ENCODE data around the gene FAM204A. TPM values are rescaled to one million over a fixed set of nuclear protein-coding genes. Genes with fewer than 3 reads are reported as not detected.

The FAM204A gene
- total and polyA plus RNA-seq, 2 of the 13 experiments (the other 11 are each of a cell fraction or from before 2014, with no cell fraction given): 9.2 to 61.0 TPM

DNA sequence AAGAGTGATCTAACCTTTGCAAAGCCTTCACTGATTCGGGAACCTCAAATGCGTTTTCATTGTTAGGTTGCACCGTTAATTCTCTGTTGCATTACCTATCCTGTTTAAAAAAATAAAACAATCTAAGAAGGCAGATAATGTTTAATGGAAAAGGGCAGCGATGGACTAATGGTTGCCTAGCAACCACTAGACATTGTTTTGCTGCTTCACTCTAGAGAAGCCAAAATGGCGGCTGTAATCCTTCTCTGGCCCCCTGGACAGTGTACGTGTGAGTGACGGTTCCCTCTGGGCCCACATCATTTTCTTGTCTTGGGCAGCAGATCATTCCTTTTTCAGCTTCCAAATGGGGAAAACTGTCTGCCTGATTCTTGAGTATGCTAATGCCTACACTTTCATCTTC lies 43.3 kb downstream of the FAM204A start (continued):
- TF ChIP-seq, protein P1, sequence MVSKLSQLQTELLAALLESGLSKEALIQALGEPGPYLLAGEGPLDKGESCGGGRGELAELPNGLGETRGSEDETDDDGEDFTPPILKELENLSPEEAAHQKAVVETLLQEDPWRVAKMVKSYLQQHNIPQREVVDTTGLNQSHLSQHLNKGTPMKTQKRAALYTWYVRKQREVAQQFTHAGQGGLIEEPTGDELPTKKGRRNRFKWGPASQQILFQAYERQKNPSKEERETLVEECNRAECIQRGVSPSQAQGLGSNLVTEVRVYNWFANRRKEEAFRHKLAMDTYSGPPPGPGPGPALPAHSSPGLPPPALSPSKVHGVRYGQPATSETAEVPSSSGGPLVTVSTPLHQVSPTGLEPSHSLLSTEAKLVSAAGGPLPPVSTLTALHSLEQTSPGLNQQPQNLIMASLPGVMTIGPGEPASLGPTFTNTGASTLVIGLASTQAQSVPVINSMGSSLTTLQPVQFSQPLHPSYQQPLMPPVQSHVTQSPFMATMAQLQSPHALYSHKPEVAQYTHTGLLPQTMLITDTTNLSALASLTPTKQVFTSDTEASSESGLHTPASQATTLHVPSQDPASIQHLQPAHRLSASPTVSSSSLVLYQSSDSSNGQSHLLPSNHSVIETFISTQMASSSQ (IDR thresholded peaks at IDR 0.05; ENCODE audit: low read depth): no peak
- TF ChIP-seq, protein P1 (CRISPR knock-in tag; IDR thresholded peaks at IDR 0.05; ENCODE audit: borderline replicate concordance): no peak
- TF ChIP-seq SMAD3 (CRISPR knock-in tag; IDR thresholded peaks at IDR 0.05) (no peak), ZNF709 (CRISPR knock-in tag; IDR thresholded peaks at IDR 0.05) (no peak), ZNF570 (CRISPR knock-in tag; IDR thresholded peaks at IDR 0.05; ENCODE audit: borderline replicate concordance) (no peak), HHEX (CRISPR knock-in tag; IDR thresholded peaks at IDR 0.05) (no peak), ZSCAN30 (CRISPR knock-in tag; IDR thresholded peaks at IDR 0.05) (no peak), ZNF761 (CRISPR knock-in tag; conservative IDR thresholded peaks at IDR 0.05) (no peak), ZFP37 (CRISPR knock-in tag; IDR thresholded peaks at IDR 0.05; ENCODE audit: borderline replicate concordance) (no peak)
- TF ChIP-seq, protein P2, sequence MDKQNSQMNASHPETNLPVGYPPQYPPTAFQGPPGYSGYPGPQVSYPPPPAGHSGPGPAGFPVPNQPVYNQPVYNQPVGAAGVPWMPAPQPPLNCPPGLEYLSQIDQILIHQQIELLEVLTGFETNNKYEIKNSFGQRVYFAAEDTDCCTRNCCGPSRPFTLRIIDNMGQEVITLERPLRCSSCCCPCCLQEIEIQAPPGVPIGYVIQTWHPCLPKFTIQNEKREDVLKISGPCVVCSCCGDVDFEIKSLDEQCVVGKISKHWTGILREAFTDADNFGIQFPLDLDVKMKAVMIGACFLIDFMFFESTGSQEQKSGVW (CRISPR knock-in tag; IDR thresholded peaks at IDR 0.05; ENCODE audit: borderline replicate concordance): no peak
- TF ChIP-seq, protein P3, sequence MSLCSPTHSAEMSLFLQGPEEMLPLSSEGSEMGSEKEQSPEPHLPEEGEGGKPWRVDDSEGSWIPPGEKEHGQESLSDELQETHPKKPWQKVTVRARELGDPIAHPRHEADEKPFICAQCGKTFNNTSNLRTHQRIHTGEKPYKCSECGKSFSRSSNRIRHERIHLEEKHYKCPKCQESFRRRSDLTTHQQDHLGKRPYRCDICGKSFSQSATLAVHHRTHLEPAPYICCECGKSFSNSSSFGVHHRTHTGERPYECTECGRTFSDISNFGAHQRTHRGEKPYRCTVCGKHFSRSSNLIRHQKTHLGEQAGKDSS (CRISPR knock-in tag; IDR thresholded peaks at IDR 0.05; ENCODE audit: borderline replicate concordance, low read depth): no peak
